Activated naive CD8-positive, alpha-beta T cell treated with anti-CD3 and anti-CD28 coated beads, Interleukin-2, amount 10 ng/mL, durations not matched to agents 7 days and 5 days (primary cell): ENCODE data around the gene IFT43. TPM values are rescaled to one million over a fixed set of nuclear protein-coding genes. Genes with fewer than 3 reads are reported as not detected.

Source experiments
- ATAC-seq: fragments of 150-1000 bp; cut with Tn5 transposase; one replicate; pipeline ENCODE4 v1.10.0; 2021; ENCODE audit warnings: low read depth, moderate library complexity
- POLR2A ChIA-PET: fragments of 350-600 bp; sonication (Branson Sonifier 250); formaldehyde crosslinking; loops from one replicate; lab custom pipeline; 2021; ENCODE audit warnings: antibody characterized with exemption; lab: Charles Lee
- DNase-seq: peaks from one replicate; pipeline ENCODE4 v3.0.0; 2021
- H3K27ac Mint-ChIP-seq: one replicate; pipeline ENCODE4 v1.8.0; 2022; ENCODE audit warnings: mild to moderate bottlenecking, mixed read lengths
- H3K27me3 Mint-ChIP-seq: one replicate; pipeline ENCODE4 v1.8.0; 2022; ENCODE audit warnings: mild to moderate bottlenecking, moderate library complexity, mixed read lengths
- H3K36me3 Mint-ChIP-seq: one replicate; pipeline ENCODE4 v1.8.0; 2021; ENCODE audit warnings: mild to moderate bottlenecking, mixed read lengths
- H3K4me1 Mint-ChIP-seq: one replicate; pipeline ENCODE4 v1.8.0; 2021; ENCODE audit warnings: mixed read lengths
- H3K4me3 Mint-ChIP-seq: one replicate; pipeline ENCODE4 v1.8.0; 2022; ENCODE audit warnings: mild to moderate bottlenecking, moderate library complexity, mixed read lengths
- H3K9me3 Mint-ChIP-seq: one replicate; pipeline ENCODE4 v1.8.0; 2021; ENCODE audit warnings: mixed read lengths
- total RNA-seq, 2 experiments: library from RNA; stranded (reverse); gene quantifications; one replicate each; pipeline ENCODE4 v1.2.3, GENCODE V29; 2021

Gene IFT43
- total RNA-seq, 2 experiments from 2014 or later: 8.0 to 8.2 TPM

- ATAC-seq: no peak
- no peak overlapping the region for H3K4me3 Mint-ChIP-seq
- H3K4me1 Mint-ChIP-seq: no peaks in the 10 kb centered on the region
- H3K27me3 Mint-ChIP-seq: peaks cover 1% of the 10 kb centered on the region
- H3K36me3 Mint-ChIP-seq: no peaks in the 10 kb centered on the region
- POLR2A ChIA-PET: no interaction called here
- no peak overlapping the region for H3K27ac Mint-ChIP-seq
- H3K9me3 Mint-ChIP-seq: no peaks in the 10 kb centered on the region
- no peak for DNase-seq
Measured at GRCh38 chr14:76083796-76084765, 98.5 kb downstream of the IFT43 start.

GRCh38 chr14:76085358-76085757, 99.8 kb downstream of the IFT43 start:
- Mint-ChIP-seq H3K4me1 (no peaks in the 10 kb centered on the region), H3K36me3 (no peaks in the 10 kb centered on the region), H3K27me3 (peaks cover 1% of the 10 kb centered on the region), H3K4me3 (no peak overlapping the region), H3K9me3 (no peaks in the 10 kb centered on the region), H3K27ac (no peak overlapping the region)
- POLR2A ChIA-PET: no interaction called here
- DNase-seq (no peak), ATAC-seq (no peak)

GRCh38 chr14:76086636-76087035, 101.1 kb downstream of the IFT43 start:
- no peak overlapping the region for H3K27ac Mint-ChIP-seq
- H3K27me3 Mint-ChIP-seq: peaks cover 1% of the 10 kb centered on the region
- DNase-seq (no peak), ATAC-seq (no peak)
- no peak overlapping the region for H3K4me3 Mint-ChIP-seq
- no peaks in the 10 kb centered on the region for H3K4me1 Mint-ChIP-seq
- POLR2A ChIA-PET: interaction anchor here (0.6 kb wide), 1 partner anchor 265 kb away, joined by 7 read pairs; no protein-coding TSS in a partner anchor
- no peaks in the 10 kb centered on the region for H3K9me3 Mint-ChIP-seq
- no peaks in the 10 kb centered on the region for H3K36me3 Mint-ChIP-seq

GRCh38 chr14:76088326-76088725, 102.8 kb downstream of the IFT43 start:
- Mint-ChIP-seq H3K27ac (no peak overlapping the region), H3K9me3 (no peaks in the 10 kb centered on the region), H3K4me1 (peaks cover 1% of the 10 kb centered on the region), H3K27me3 (peaks cover 1% of the 10 kb centered on the region), H3K36me3 (no peaks in the 10 kb centered on the region), H3K4me3 (no peak overlapping the region)
- DNase-seq (no peak), ATAC-seq (no peak)
- POLR2A ChIA-PET: no interaction called here

GRCh38 chr14:76088771-76089571, 103.4 kb downstream of the IFT43 start:
- POLR2A ChIA-PET: no interaction called here
- Mint-ChIP-seq H3K27ac (no peak overlapping the region), H3K36me3 (no peaks in the 10 kb centered on the region), H3K4me1 (peaks cover 1% of the 10 kb centered on the region), H3K4me3 (no peak overlapping the region), H3K27me3 (peaks cover 1% of the 10 kb centered on the region), H3K9me3 (no peaks in the 10 kb centered on the region)
- ATAC-seq: no peak
- no peak for DNase-seq

- Mint-ChIP-seq H3K4me3 (no peak overlapping the region), H3K27ac (no peak overlapping the region), H3K36me3 (no peaks in the 10 kb centered on the region), H3K4me1 (peaks cover 1% of the 10 kb centered on the region), H3K9me3 (no peaks in the 10 kb centered on the region), H3K27me3 (peaks cover 1% of the 10 kb centered on the region)
- DNase-seq (no peak), ATAC-seq (no peak)
- POLR2A ChIA-PET: no interaction called here
Measured at GRCh38 chr14:76089575-76089974, 104.0 kb downstream of the IFT43 start.

- Mint-ChIP-seq H3K4me1 (peaks cover 1% of the 10 kb centered on the region), H3K36me3 (no peaks in the 10 kb centered on the region), H3K4me3 (no peak overlapping the region), H3K9me3 (no peaks in the 10 kb centered on the region), H3K27ac (no peak overlapping the region), H3K27me3 (peaks cover 1% of the 10 kb centered on the region)
- POLR2A ChIA-PET: no interaction called here
- DNase-seq (no peak), ATAC-seq (no peak)
Measured at GRCh38 chr14:76090616-76091391, 105.2 kb downstream of the IFT43 start.

- no peaks in the 10 kb centered on the region for H3K27me3 Mint-ChIP-seq
- ATAC-seq (no peak), DNase-seq (no peak)
- no peak overlapping the region for H3K4me3 Mint-ChIP-seq
- H3K27ac Mint-ChIP-seq: no peak overlapping the region
- H3K4me1 Mint-ChIP-seq: peaks cover 1% of the 10 kb centered on the region
- no peaks in the 10 kb centered on the region for H3K9me3 Mint-ChIP-seq
- POLR2A ChIA-PET: no interaction called here
- H3K36me3 Mint-ChIP-seq: no peaks in the 10 kb centered on the region
Measured at GRCh38 chr14:76093077-76093476, 107.5 kb downstream of the IFT43 start.

GRCh38 chr14:76096257-76096656, 110.7 kb downstream of the IFT43 start:
- no peak overlapping the region for H3K4me3 Mint-ChIP-seq
- no peaks in the 10 kb centered on the region for H3K27me3 Mint-ChIP-seq
- ATAC-seq (no peak), DNase-seq (no peak)
- POLR2A ChIA-PET: no interaction called here
- no peaks in the 10 kb centered on the region for H3K36me3 Mint-ChIP-seq
- peaks cover 1% of the 10 kb centered on the region for H3K4me1 Mint-ChIP-seq
- H3K27ac Mint-ChIP-seq: no peak overlapping the region
- H3K9me3 Mint-ChIP-seq: no peaks in the 10 kb centered on the region

GRCh38 chr14:76097547-76097946, 112.0 kb downstream of the IFT43 start:
- Mint-ChIP-seq H3K4me3 (no peak overlapping the region), H3K36me3 (no peaks in the 10 kb centered on the region), H3K4me1 (no peaks in the 10 kb centered on the region), H3K27ac (no peak overlapping the region), H3K27me3 (no peaks in the 10 kb centered on the region), H3K9me3 (no peaks in the 10 kb centered on the region)
- ATAC-seq (no peak), DNase-seq (no peak)
- POLR2A ChIA-PET: no interaction called here

GRCh38 chr14:76098047-76098446, 112.5 kb downstream of the IFT43 start:
- Mint-ChIP-seq H3K4me3 (no peak overlapping the region), H3K27me3 (no peaks in the 10 kb centered on the region), H3K9me3 (no peaks in the 10 kb centered on the region), H3K36me3 (no peaks in the 10 kb centered on the region), H3K27ac (no peak overlapping the region), H3K4me1 (no peaks in the 10 kb centered on the region)
- ATAC-seq (no peak), DNase-seq (no peak)
- POLR2A ChIA-PET: no interaction called here

GRCh38 chr14:76098916-76099675, 113.5 kb downstream of the IFT43 start:
- POLR2A ChIA-PET: no interaction called here
- H3K27ac Mint-ChIP-seq: no peak overlapping the region

More at GRCh38 chr14:76098916-76099675, 113.5 kb downstream of the IFT43 start:
- no peaks in the 10 kb centered on the region for H3K27me3 Mint-ChIP-seq
- H3K4me1 Mint-ChIP-seq: no peaks in the 10 kb centered on the region
- no peaks in the 10 kb centered on the region for H3K9me3 Mint-ChIP-seq
- H3K4me3 Mint-ChIP-seq: no peak overlapping the region
- DNase-seq (no peak), ATAC-seq (no peak)
- H3K36me3 Mint-ChIP-seq: no peaks in the 10 kb centered on the region
